HepG2 (cell line): Measurements from ENCODE around the gene COG5. TPM values are rescaled to one million over a fixed set of nuclear protein-coding genes. Genes with fewer than 3 reads are reported as not detected.
"Not testable (repeated sequence)": the region's sequence is repeated elsewhere in the genome, so short reads cannot be mapped to it uniquely, and the experiment has no call there.

ENCODE experiments used
- ATAC-seq: fragments of 200-7000 bp; cut with Tn5 transposase; 3 replicates; pipeline ENCODE4 v1.9.1; 2020; ENCODE audit warnings: mild to moderate bottlenecking, moderate library complexity
- BruUV-seq: library from RNA; stranded (reverse); fragments of 400-500 nt; replicated peaks from 2 replicates; lab custom pipeline; 2021; lab: Mats Ljungman, UMichigan
- CTCF ChIA-PET: fragments of 300-600 bp; formaldehyde crosslinking; extraction: SDS; loops from one replicate; lab custom pipeline; 2021; ENCODE audit warnings: low total read pairs, inconsistent platforms, low intra/inter-chr PET ratio; lab: Yijun Ruan, JAX
- POLR2A ChIA-PET: fragments of 350-600 bp; sonication (Branson Sonifier 250); formaldehyde crosslinking; loops from one replicate; lab custom pipeline; 2020; ENCODE audit warnings: antibody characterized with exemption, inconsistent platforms; lab: Yijun Ruan, JAX
- DNase-seq: peaks from one replicate; pipeline ENCODE4 v3.0.0-alpha.2; 2015; ENCODE audit warnings: low spot score
- FAIRE-seq: peaks from 3 replicates; lab custom pipeline; 2011; peaks lifted over from hg19 to GRCh38; lab: Jason Lieb, UNC
- H2AFZ ChIP-seq: one replicate; pipeline ENCODE4 v1.6.1; 2011; ENCODE audit warnings: low read length, inconsistent platforms
- H3K27ac ChIP-seq: fragments of 300-600 bp; 3 replicates; pipeline ENCODE4 v1.8.0; 2011; ENCODE audit warnings: mixed run types, mild to moderate bottlenecking, mixed read lengths, low read length, inconsistent platforms; ENCODE audit not compliant: insufficient read depth; ENCODE audit errors: extremely low read length
- H3K27me3 ChIP-seq, 2 experiments: fragments of 200-600 bp in 1 of 2; 2 replicates in 1 of 2; 3 replicates in 1 of 2; pipeline versions ENCODE4 v1.6.0 to v1.8.0; 2011; ENCODE audit warnings: low read length in 2 of 2, mild to moderate bottlenecking in 2 of 2, moderate library complexity in 2 of 2, inconsistent platforms in 1 of 2; ENCODE audit not compliant: insufficient read depth in 2 of 2, control insufficient read depth in 1 of 2
- H3K36me3 ChIP-seq, 2 experiments: fragments of 200-600 bp in 1 of 2; replicated peaks in 1 of 2; 2 replicates in 1 of 2; 3 replicates in 1 of 2; pipeline versions ENCODE4 v1.5.1 to v1.8.0; 2011; ENCODE audit warnings: low read length in 2 of 2, inconsistent platforms in 1 of 2; ENCODE audit not compliant: insufficient read depth in 2 of 2, control insufficient read depth in 1 of 2
- H3K4me1 ChIP-seq: 2 replicates; pipeline ENCODE4 v1.5.1; 2012; ENCODE audit warnings: low read length, inconsistent platforms; ENCODE audit not compliant: insufficient read depth
- H3K4me2 ChIP-seq: 2 replicates; pipeline ENCODE4 v1.6.0; 2011; ENCODE audit warnings: low read depth, low read length, inconsistent platforms
- H3K4me3 ChIP-seq, 3 experiments: fragments of 200-600 bp in 1 of 3; sonication (generic), shearing (Covaris generic) in 1 of 3; replicated peaks in 1 of 3; 2 replicates each; pipeline ENCODE4 v1.5.1; 2011 to 2016; ENCODE audit warnings: low read length in 3 of 3, inconsistent platforms in 2 of 3, low read depth in 2 of 3, mild to moderate bottlenecking in 2 of 3, control low read depth in 1 of 3, mixed read lengths in 1 of 3; ENCODE audit not compliant: insufficient read depth in 1 of 3
- H3K79me2 ChIP-seq: one replicate; pipeline ENCODE4 v1.6.1; 2011; ENCODE audit warnings: low read length, inconsistent platforms; ENCODE audit not compliant: insufficient read depth
- H3K9ac ChIP-seq: 2 replicates; pipeline ENCODE4 v1.6.0; 2011; ENCODE audit warnings: mild to moderate bottlenecking, low read depth, low read length, inconsistent platforms; ENCODE audit not compliant: insufficient read depth
- H3K9me3 ChIP-seq: 2 replicates; pipeline ENCODE4 v1.5.1; 2012; ENCODE audit warnings: mild to moderate bottlenecking, low read length
- H4K20me1 ChIP-seq: 2 replicates; pipeline ENCODE4 v1.6.0; 2011; ENCODE audit warnings: inconsistent platforms, mild to moderate bottlenecking, low read length, moderate library complexity; ENCODE audit not compliant: insufficient read depth
- ARNT2 ChIP-seq: sonication (generic); formaldehyde crosslinking; IDR thresholded peaks from 2 replicates; pipeline ENCODE4 v1.8.0; 2022; ENCODE audit warnings: mild to moderate bottlenecking, low read depth, missing genetic modification reagents, moderate library complexity
- HES4 ChIP-seq: sonication (generic); formaldehyde crosslinking; IDR thresholded peaks from 2 replicates; pipeline ENCODE4 v1.9.0; 2021; ENCODE audit warnings: mild to moderate bottlenecking, missing genetic modification reagents, borderline replicate concordance
- MAFF ChIP-seq: IDR thresholded peaks from 2 replicates; pipeline ENCODE4 v1.6.1; 2011; ENCODE audit warnings: low read depth, low read length, improper control_type of control experiment
- REXO4 ChIP-seq: sonication (generic); formaldehyde crosslinking; IDR thresholded peaks from 2 replicates; pipeline ENCODE4 v1.8.0; 2022; ENCODE audit warnings: missing genetic modification reagents, mild to moderate bottlenecking, borderline replicate concordance
- WGBS: methylation state at CpG from one replicate; pipeline ENCODE4 v1.1.6; 2017; ENCODE audit warnings: low lambda C conversion rate; 5-methylcytosine and 5-hydroxymethylcytosine counted together
- in situ Hi-C: cut with HindIII; loops from 2 replicates; pipeline ENCODE4 v1.10.0; 2017; ENCODE audit warnings: low pct_unique_long_range_greater_than_20kb; ENCODE audit not compliant: extremely low pct_ligation_motif_present
- intact Hi-C: fragments of 100-400 bp; cut with micrococcal nuclease; formaldehyde crosslinking; loops from one replicate; pipeline ENCODE4 v1.10.0; 2022; ENCODE audit not compliant: unreplicated experiment
- polyA plus RNA-seq, 8 experiments: library from polyadenylated mRNA; depleted of rRNA in 3 of 8; stranded (reverse) in 7 of 8; unstranded in 1 of 8; fragments of >200 nt; fragmentation: Illumina TruSeq in 4 of 8; extraction: Trizol in 4 of 8; gene quantifications; 2 replicates each; pipeline versions ENCODE4 v1.2.1 to v1.2.3, GENCODE V29; 2011 to 2016; ENCODE audit warnings: low read depth in 4 of 8, missing spikeins in 1 of 8, mixed read lengths in 1 of 8; ENCODE audit not compliant: insufficient read depth in 1 of 8
- total RNA-seq, 5 experiments: library from RNA; depleted of rRNA; stranded (reverse); fragments of >200 nt; fragmentation: Illumina TruSeq; extraction: Trizol; gene quantifications; 2 replicates each; pipeline ENCODE4 v1.2.3, GENCODE V29; 2016; ENCODE audit warnings: low read depth in 1 of 5

COG5 gene
- total and polyA plus RNA-seq, 2 of the 13 experiments (the other 11 are each of a cell fraction or from before 2014, with no cell fraction given): 20.4 to 31.3 TPM

- no peak for TF ChIP-seq HES4 (CRISPR knock-in tag)
- TF ChIP-seq REXO4 (CRISPR knock-in tag): no peak
- TF ChIP-seq, all 625 proteins: peak for 0
Measured at GRCh38 chr7:107248551-107249316, 315.0 kb downstream of the COG5 start (continued).

- H3K79me2 ChIP-seq, H3K4me2 ChIP-seq, H3K27ac ChIP-seq, in situ Hi-C loops, H4K20me1 ChIP-seq, H3K36me3 ChIP-seq, DNase-seq, CTCF ChIA-PET, H3K4me3 ChIP-seq, H2AFZ ChIP-seq, BruUV-seq, POLR2A ChIA-PET, H3K9ac ChIP-seq, intact Hi-C loops, ATAC-seq, H3K4me1 ChIP-seq, H3K27me3 ChIP-seq, FAIRE-seq, H3K9me3 ChIP-seq: not testable (repeated sequence)
- 96% methylated on average over 3 of the region's 3 CpGs for WGBS
Measured at GRCh38 chr7:107246836-107247235, 316.9 kb downstream of the COG5 start.

GRCh38 chr7:107244613-107245012, 319.1 kb downstream of the COG5 start:
- no peak for TF ChIP-seq ARNT2 (CRISPR knock-in tag)
- 0 out of 2 replicates have a peak, but pooled peaks have one; percentile 15 for TF ChIP-seq MAFF
- no peak for ATAC-seq
- BruUV-seq: no TSS peak
- H3K9me3 ChIP-seq: no peaks in the 10 kb centered on the region
- H3K4me2 ChIP-seq: no peak overlapping the region
- H3K36me3 ChIP-seq: peaks cover 0 to 10% of the 10 kb centered on the region in 2 experiments; a peak in 3 of 5 replicates
- no peak for DNase-seq
- no peak overlapping the region for H2AFZ ChIP-seq
- WGBS: 98% methylated on average over 2 of the region's 2 CpGs
- no peak overlapping the region for H3K9ac ChIP-seq
- ChIA-PET CTCF (no interaction called here), POLR2A (no interaction called here)
- H3K27me3 ChIP-seq: no peaks in the 10 kb centered on the region
- no peaks in the 10 kb centered on the region for H4K20me1 ChIP-seq
- H3K79me2 ChIP-seq: no peaks in the 10 kb centered on the region
- intact Hi-C loops: no loop called here
- no peaks in the 10 kb centered on the region for H3K4me1 ChIP-seq
- no peak overlapping the region for H3K27ac ChIP-seq
- in situ Hi-C loops: no loop called here
- no peak for FAIRE-seq
- no peak overlapping the region for H3K4me3 ChIP-seq
